IMR-90 (cell line): ENCODE measurements around the gene VAMP4. TPM values are rescaled to one million over a fixed set of nuclear protein-coding genes. Genes with fewer than 3 reads are reported as not detected.
"Not testable (repeated sequence)": the region's sequence is repeated elsewhere in the genome, so short reads cannot be mapped to it uniquely, and the experiment has no call there.

Source experiments
- ATAC-seq: fragments of 200-7000 bp; cut with Tn5 transposase; 2 replicates; pipeline ENCODE4 v1.9.1; 2020; ENCODE audit warnings: low read depth, mild to moderate bottlenecking, moderate library complexity
- BruUV-seq: library from RNA; stranded (reverse); fragments of 400-500 nt; replicated peaks from 2 replicates; lab custom pipeline; 2021; lab: Mats Ljungman, UMichigan
- CTCF ChIA-PET: fragments of 300-600 bp; formaldehyde crosslinking; extraction: SDS; loops from one replicate; lab custom pipeline; 2021; ENCODE audit warnings: antibody characterized with exemption; lab: Yijun Ruan, JAX
- POLR2A ChIA-PET: fragments of 300-600 bp; sonication (Branson Sonifier 250); formaldehyde crosslinking; loops from one replicate; lab custom pipeline; 2022; ENCODE audit warnings: antibody characterized with exemption; ENCODE audit not compliant: unreplicated experiment; lab: Charles Lee
- DNase-seq: peaks from one replicate; pipeline ENCODE4 v3.0.0; 2013
- H2AFZ ChIP-seq: replicated peaks from 2 replicates; pipeline ENCODE3; 2013; ENCODE audit warnings: low read length, mild to moderate bottlenecking; ENCODE audit not compliant: poor library complexity
- H2AK5ac ChIP-seq: 2 replicates; pipeline ENCODE4 v1.6.1; 2013; ENCODE audit warnings: low read depth, low read length, inconsistent platforms
- H2AK9ac ChIP-seq: replicated peaks from 2 replicates; pipeline ENCODE3; 2013; ENCODE audit warnings: mild to moderate bottlenecking, low read depth, low read length, moderate library complexity; ENCODE audit not compliant: poor library complexity
- H2BK120ac ChIP-seq: 2 replicates; pipeline ENCODE4 v1.6.1; 2013; ENCODE audit warnings: low read depth, low read length, inconsistent platforms
- H2BK15ac ChIP-seq: 3 replicates; pipeline ENCODE4 v1.6.1; 2013; ENCODE audit warnings: low read depth, low read length, inconsistent platforms
- H2BK20ac ChIP-seq: 2 replicates; pipeline ENCODE4 v1.6.1; 2013; ENCODE audit warnings: low read depth, mild to moderate bottlenecking, inconsistent platforms, low read length, moderate library complexity
- H2BK5ac ChIP-seq: 2 replicates; pipeline ENCODE4 v1.6.1; 2013; ENCODE audit warnings: mild to moderate bottlenecking, low read depth, low read length, inconsistent platforms; ENCODE audit not compliant: poor library complexity, severe bottlenecking
- H3K14ac ChIP-seq: replicated peaks from 2 replicates; pipeline ENCODE4 v1.6.1; 2013; ENCODE audit warnings: low read depth, low read length, inconsistent platforms
- H3K18ac ChIP-seq: 2 replicates; pipeline ENCODE4 v1.6.1; 2013; ENCODE audit warnings: low read depth, low read length, control low read depth
- H3K23ac ChIP-seq: 2 replicates; pipeline ENCODE4 v1.6.1; 2013; ENCODE audit warnings: low read depth, low read length, inconsistent platforms
- H3K27ac ChIP-seq: 2 replicates; pipeline ENCODE4 v1.5.1; 2013; ENCODE audit warnings: mild to moderate bottlenecking, control low read depth, low read length; ENCODE audit not compliant: insufficient read depth
- H3K27me3 ChIP-seq: 2 replicates; pipeline ENCODE4 v1.6.1; 2013; ENCODE audit warnings: low read length; ENCODE audit not compliant: control insufficient read depth, insufficient read depth
- H3K36me3 ChIP-seq: 2 replicates; pipeline ENCODE4 v1.6.1; 2013; ENCODE audit warnings: low read length, mixed read lengths; ENCODE audit not compliant: control insufficient read depth, insufficient read depth
- H3K4ac ChIP-seq: 2 replicates; pipeline ENCODE4 v1.6.1; 2013; ENCODE audit warnings: low read depth, low read length, inconsistent platforms
- H3K4me1 ChIP-seq: 2 replicates; pipeline ENCODE4 v1.6.1; 2013; ENCODE audit warnings: low read length, mixed read lengths; ENCODE audit not compliant: control insufficient read depth, insufficient read depth
- H3K4me2 ChIP-seq: 2 replicates; pipeline ENCODE4 v1.6.1; 2013; ENCODE audit warnings: low read depth, mild to moderate bottlenecking, control low read depth, low read length, moderate library complexity
- H3K4me3 ChIP-seq: 2 replicates; pipeline ENCODE4 v1.5.1; 2013; ENCODE audit warnings: low read depth, mild to moderate bottlenecking, control low read depth, low read length, moderate library complexity; ENCODE audit not compliant: insufficient read depth
- H3K56ac ChIP-seq: 2 replicates; pipeline ENCODE4 v1.6.1; 2013; ENCODE audit warnings: low read length, inconsistent platforms; ENCODE audit not compliant: insufficient read depth; ENCODE audit errors: extremely low read depth
- H3K79me1 ChIP-seq, 2 experiments: 2 replicates each; pipeline ENCODE4 v1.6.1; 2013; ENCODE audit warnings: low read length in 2 of 2, inconsistent platforms in 1 of 2, low read depth in 1 of 2
- H3K9ac ChIP-seq: 2 replicates; pipeline ENCODE4 v1.6.1; 2013; ENCODE audit warnings: low read depth, low read length, control low read depth
- H3K9me1 ChIP-seq: 2 replicates; pipeline ENCODE4 v1.6.1; 2013; ENCODE audit warnings: low read length, inconsistent platforms; ENCODE audit not compliant: insufficient read depth
- H3K9me3 ChIP-seq: 2 replicates; pipeline ENCODE4 v1.6.1; 2013; ENCODE audit warnings: low read length; ENCODE audit not compliant: control insufficient read depth, insufficient read depth
- H4K20me1 ChIP-seq: 2 replicates; pipeline ENCODE4 v1.6.1; 2013; ENCODE audit warnings: low read length, inconsistent platforms; ENCODE audit not compliant: insufficient read depth
- H4K5ac ChIP-seq: 2 replicates; pipeline ENCODE4 v1.6.1; 2013; ENCODE audit warnings: mild to moderate bottlenecking, low read depth, low read length, control low read depth
- H4K8ac ChIP-seq, 2 experiments: 2 replicates each; pipeline ENCODE4 v1.6.1; 2013; ENCODE audit warnings: low read depth in 2 of 2, low read length in 2 of 2, control low read depth in 1 of 2, inconsistent platforms in 1 of 2
- H4K91ac ChIP-seq: 2 replicates; pipeline ENCODE4 v1.6.1; 2013; ENCODE audit warnings: low read depth, low read length, inconsistent platforms; ENCODE audit not compliant: insufficient read depth
- WGBS, 2 experiments: methylation state at CpG; one replicate each; pipeline versions ENCODE4 v1.1.5 to v1.1.7; 2013; ENCODE audit warnings: missing lambda C conversion rate in 2 of 2; ENCODE audit not compliant: insufficient read length in 1 of 2; ENCODE audit errors: extremely low coverage in 2 of 2; 5-methylcytosine and 5-hydroxymethylcytosine counted together
- dilution Hi-C: fragments of 300-500 bp; cut with HindIII; formaldehyde crosslinking; loops from one replicate; pipeline ENCODE4 v1.14.3; 2018; ENCODE audit warnings: low sequenced_read_pairs; ENCODE audit not compliant: unreplicated experiment
- in situ Hi-C: fragments of 300-500 bp; cut with MboI; formaldehyde crosslinking; loops from 3 replicates; pipeline ENCODE4 v1.14.3; 2019; ENCODE audit warnings: low sequenced_read_pairs, inconsistent platforms, mixed read lengths
- intact Hi-C: fragments of 100-400 bp; cut with micrococcal nuclease; formaldehyde crosslinking; loops from 2 replicates; pipeline ENCODE4 v1.10.0; 2022
- polyA plus RNA-seq, 3 experiments: library from polyadenylated mRNA; depleted of rRNA; stranded (reverse); fragments of >200 nt; gene quantifications; 2 replicates each; pipeline ENCODE4 v1.2.3, GENCODE V29; 2012; ENCODE audit warnings: low replicate concordance in 1 of 3
- total RNA-seq: library from RNA; depleted of rRNA; stranded (reverse); fragments of >200 nt; gene quantifications from 2 replicates; pipeline ENCODE4 v1.2.3, GENCODE V29; 2012
- TF ChIP-seq, protein P1 (sequence below): fragments of 150-350 bp; IDR thresholded peaks from 2 replicates; pipeline ENCODE4 v1.6.1; 2017; ENCODE audit warnings: mild to moderate bottlenecking, antibody characterized with exemption, low read length, low read depth

VAMP4 gene
- total and polyA plus RNA-seq, 2 of the 4 experiments (the other 2 are of a cell fraction) = 3.4 to 5.4 TPM

DNA sequence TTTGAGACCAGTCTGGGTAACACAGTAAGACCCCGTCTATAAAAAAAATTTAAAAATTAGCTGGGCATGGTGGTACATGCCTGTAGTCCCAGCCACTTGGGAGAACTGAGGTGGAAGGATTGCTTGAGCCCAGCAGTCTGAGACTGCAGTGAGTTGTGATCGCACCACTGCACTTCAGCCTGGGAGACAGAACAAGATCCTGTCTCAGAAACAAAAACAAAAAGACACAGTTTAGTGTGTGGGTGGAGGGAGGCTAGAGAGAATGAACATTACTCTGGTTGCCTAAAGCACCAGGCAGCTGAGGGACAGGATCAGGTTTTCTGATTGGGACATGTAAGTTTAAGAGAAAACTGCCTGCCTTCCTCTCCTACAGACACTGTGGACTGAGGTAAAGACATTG lies 42.3 kb downstream of the VAMP4 start:
- Histone ChIP-seq H3K4me2 (no peak overlapping the region), H3K56ac (no peak overlapping the region), H3K27me3 (no peaks in the 10 kb centered on the region), H3K23ac (no peak overlapping the region), H3K9ac (no peak overlapping the region), H2BK20ac (no peak overlapping the region), H3K4me1 (no peaks in the 10 kb centered on the region), H3K36me3 (peaks cover 3% of the 10 kb centered on the region), H3K18ac (no peak overlapping the region), H4K91ac (no peak overlapping the region), H4K8ac (no peak overlapping the region), H3K9me1 (no peaks in the 10 kb centered on the region; the same call in 1 of the 2 replicates), H3K4ac (no peak overlapping the region), H2AK9ac (no peak overlapping the region), H3K4me3 (no peak overlapping the region), H2AK5ac (no peak overlapping the region), H2BK15ac (no peak overlapping the region), H3K79me1 (no peaks in the 10 kb centered on the region), H4K20me1 (no peaks in the 10 kb centered on the region), H3K14ac (no peak overlapping the region), H2BK5ac (no peak overlapping the region), H3K27ac (no peak overlapping the region), H3K9me3 (0 out of 2 replicates have a peak, but pooled peaks cover 2% of the 10 kb centered on the region), H2BK120ac (no peak overlapping the region), H4K5ac (no peak overlapping the region), H2AFZ (no peak overlapping the region)
- ATAC-seq (no peak), DNase-seq (peak; percentile 2)
- ChIA-PET CTCF (no interaction called here), POLR2A (no interaction called here)
- TF ChIP-seq, protein P1, sequence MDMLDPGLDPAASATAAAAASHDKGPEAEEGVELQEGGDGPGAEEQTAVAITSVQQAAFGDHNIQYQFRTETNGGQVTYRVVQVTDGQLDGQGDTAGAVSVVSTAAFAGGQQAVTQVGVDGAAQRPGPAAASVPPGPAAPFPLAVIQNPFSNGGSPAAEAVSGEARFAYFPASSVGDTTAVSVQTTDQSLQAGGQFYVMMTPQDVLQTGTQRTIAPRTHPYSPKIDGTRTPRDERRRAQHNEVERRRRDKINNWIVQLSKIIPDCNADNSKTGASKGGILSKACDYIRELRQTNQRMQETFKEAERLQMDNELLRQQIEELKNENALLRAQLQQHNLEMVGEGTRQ = no peak
- dilution Hi-C loops = no loop called here
- intact Hi-C loops = no loop called here
- in situ Hi-C loops = no loop called here
- 80% methylated on average over 1 of the region's 2 CpGs; no CpG with 5 or more reads in 1 of the 2 experiments for WGBS, 2 experiments
- no TSS peak for BruUV-seq

GRCh38 chr1:171695772-171696171 lies 46.1 kb downstream of the VAMP4 start:
- H3K4me1 ChIP-seq, H3K56ac ChIP-seq, H3K9me3 ChIP-seq, dilution Hi-C loops, H3K23ac ChIP-seq, H2BK15ac ChIP-seq, H3K27me3 ChIP-seq, H2BK20ac ChIP-seq, H3K4me2 ChIP-seq, H3K4ac ChIP-seq, H2BK5ac ChIP-seq, BruUV-seq, H4K8ac ChIP-seq, H2AFZ ChIP-seq, H4K5ac ChIP-seq, intact Hi-C loops, H3K36me3 ChIP-seq, H2BK120ac ChIP-seq, CTCF ChIA-PET, H2AK5ac ChIP-seq, H4K20me1 ChIP-seq, H3K27ac ChIP-seq, H2AK9ac ChIP-seq, DNase-seq, H3K14ac ChIP-seq, H3K79me1 ChIP-seq, H3K9me1 ChIP-seq, H3K18ac ChIP-seq, ATAC-seq, in situ Hi-C loops, H4K91ac ChIP-seq, POLR2A ChIA-PET, H3K9ac ChIP-seq, H3K4me3 ChIP-seq: not testable (repeated sequence)
- WGBS, 2 experiments = 95% methylated on average over 4 of the region's 14 CpGs; no CpG with 5 or more reads in 1 of the 2 experiments
